GM20431 (cell line): Measurements from ENCODE around the gene CDON.

Experiments
- in situ Hi-C: fragments of 300-500 bp; cut with MseI, MboI; formaldehyde crosslinking; loops from one replicate; pipeline ENCODE4 v1.15.0; 2020; ENCODE audit warnings: low sequenced_read_pairs; ENCODE audit not compliant: unreplicated experiment

CDON gene

DNA sequence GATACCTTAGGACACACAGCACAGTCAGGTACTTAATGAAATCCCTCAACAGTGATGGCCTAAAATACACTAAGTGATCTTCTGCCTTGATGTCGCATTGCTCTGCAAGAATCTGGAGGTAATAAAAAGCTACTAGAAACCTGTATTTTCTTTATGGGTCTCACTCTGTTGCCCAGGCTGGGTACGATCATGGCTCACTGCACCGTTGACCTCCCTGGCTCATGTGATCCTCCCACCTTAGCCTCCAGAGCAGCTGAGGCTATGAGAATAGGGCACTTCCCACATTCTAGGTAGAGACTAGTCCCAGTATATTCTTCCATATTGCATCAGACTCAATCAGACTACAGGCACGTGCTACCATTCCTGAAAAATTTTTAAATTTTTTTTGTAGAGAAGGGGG is 95.2 kb downstream of the CDON start:
- in situ Hi-C loops, result no loop called here

DNA sequence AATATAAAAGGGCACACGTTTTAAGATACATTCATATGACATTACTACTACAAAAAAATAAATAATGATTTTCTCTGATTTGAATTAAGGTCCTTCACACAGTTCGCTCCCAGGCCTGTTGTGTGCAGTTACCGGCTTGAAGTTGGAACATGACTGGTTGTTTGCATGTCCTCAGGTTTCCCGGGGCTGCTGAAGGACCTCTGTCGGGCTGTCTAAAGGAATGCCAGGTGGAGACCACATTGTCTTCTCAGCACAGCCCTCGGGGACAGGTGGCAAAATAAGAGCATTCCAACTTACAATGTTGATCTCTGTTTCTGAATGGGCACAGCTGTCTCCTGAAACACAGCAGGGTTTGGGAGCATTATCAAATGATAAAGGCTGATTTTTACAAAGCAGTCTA is 101.9 kb downstream of the CDON start:
- in situ Hi-C loops, result no loop called here

DNA sequence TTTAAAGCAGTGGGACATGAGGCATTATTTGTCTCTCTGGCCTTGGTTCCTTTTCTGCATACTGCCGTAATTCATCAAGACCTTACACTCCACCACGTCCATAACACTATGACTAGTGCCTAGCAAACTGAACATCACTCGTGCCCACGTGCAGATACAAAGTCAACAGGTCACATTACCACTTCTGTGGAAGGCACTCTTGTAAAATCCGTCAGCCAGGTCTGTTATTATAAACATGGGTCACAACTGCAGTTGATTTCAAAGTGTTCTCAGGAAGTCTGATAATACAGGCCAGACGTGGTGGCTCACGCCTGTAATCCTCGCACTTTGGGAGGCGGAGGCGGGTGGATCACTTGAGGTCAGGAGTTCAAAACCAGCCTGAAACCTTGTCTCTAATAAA is 102.7 kb downstream of the CDON start:
- in situ Hi-C loops, result no loop called here

DNA sequence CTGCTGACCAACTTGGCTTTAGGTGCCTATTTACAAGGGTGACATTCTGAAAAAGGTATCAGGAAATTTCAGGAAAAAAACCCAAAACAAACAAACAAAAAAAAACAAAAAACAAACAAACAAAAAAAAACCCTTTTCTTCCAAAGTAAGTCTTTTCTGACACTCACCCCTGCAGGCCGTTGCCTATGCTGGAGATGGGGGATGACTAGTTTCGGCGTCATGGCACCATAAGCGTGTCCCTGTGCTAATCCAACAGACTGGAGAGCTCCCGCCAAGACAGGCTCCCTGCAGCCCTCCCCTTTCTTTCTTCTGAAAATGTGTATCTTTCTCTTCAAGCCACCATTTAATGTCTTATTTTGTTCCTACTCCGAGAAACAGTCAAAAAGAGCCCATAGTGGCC is 103.2 kb downstream of the CDON start:
- in situ Hi-C loops, result no loop called here

DNA sequence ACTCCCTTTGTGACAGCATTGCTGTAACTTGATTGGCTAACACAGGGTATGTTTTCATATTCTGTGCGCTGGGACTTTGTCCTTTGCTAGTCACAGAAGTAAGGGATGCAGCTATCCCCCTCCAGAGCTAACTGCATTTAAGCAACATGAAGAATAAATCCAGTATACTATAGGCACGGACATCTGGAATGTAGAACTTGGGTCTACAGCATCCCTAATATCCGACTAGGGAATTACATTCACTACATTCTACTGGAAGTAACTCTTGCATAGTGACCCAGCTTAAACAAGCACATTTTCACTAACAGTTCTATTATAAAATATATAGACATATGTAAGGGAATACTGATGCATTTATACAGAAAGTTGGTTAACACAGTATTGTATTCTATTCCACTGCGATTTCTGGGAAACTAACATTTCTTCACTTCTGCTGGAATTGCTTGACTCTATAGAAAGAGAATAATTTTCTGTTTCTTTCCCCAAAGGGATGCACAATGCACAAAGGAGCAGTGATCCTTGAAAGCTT is 103.7 kb downstream of the CDON start:
- in situ Hi-C loops, result no loop called here

DNA sequence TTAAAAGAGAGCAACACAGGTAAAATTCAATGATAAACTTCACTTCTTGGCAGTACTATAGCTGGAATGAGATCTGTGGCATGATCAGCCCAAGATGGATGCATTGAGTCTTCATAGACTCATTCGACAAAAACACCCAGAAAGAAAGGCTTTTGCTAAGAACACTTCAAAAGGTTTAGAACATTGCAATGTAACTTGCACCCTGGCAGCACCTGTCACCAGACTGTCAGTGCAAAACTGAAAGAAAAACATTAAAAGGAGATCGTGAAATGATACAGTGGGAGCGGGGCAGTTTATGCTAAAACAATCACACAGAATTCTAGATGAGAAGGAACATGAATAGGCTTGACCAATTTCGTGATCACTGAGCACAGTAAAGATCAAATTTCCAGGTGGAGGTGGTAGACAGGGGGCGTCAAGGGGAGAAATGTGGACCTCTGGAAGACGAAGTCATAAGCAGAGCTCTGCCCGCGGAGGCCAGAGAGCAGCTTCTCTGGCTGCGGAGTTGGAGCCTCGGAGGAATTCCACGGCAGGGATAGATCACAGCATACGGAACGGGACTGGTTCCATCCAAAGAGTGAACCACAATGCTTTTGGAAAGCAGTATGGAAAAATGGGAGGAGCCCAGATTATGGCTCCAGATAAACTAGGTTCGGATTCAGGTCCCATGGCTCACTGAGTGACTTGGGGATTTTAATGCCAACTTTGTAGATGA is 104.9 kb downstream of the CDON start:
- in situ Hi-C loops, result no loop called here

DNA sequence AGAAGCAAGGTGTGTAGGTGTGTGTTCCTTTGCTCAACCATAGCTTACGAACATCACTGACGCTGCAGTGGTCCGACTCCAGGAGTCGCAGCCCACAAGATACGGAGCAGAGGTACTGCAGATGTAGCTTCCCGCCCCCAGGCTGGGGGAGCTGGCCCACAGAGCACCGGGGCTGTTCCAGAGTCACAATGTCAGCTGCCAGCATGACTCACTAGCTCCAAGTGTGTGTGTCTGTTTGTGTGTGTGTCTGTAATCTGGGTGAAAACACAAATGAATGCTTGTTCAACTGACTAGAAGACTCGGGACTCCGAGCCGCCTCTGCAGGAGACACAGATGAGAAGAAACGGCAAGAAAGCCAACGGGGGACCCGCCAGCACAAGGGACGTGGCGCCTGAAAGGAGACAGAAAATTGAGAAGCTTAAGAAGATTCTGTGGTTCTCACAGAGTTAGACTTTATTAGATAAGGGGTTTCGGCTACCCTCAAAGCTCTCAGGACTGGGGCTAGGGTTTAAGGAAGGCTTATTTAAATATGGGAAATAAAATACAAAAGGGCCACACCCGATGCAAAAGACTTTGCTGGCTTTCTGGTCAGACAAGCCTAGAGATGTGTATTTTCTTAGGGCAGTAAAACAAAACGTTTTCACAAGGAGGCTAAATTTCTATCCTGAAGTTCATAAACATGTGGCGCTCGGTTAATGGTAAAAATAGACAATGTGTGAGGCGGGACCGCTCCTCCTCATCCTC is 106.1 kb downstream of the CDON start:
- in situ Hi-C loops, result no loop called here

DNA sequence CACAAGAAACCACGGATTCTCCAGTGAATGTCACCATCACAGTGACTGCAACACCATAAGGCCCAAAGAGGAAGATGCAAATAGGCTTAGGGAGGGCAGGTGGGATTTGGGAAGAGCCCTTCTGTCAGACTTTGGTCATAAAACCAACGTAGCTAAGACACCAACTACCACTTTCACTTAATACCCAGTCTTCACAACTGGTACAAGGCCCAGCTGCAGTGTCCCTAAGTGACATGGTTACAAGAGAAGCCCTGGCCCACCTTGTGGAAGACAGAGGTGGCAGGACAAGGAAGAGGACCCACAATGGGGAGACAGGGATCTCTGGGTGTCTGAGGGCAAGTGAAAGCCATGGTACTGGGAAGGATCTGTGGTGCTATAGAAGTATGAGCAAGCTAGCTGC is 106.8 kb downstream of the CDON start:
- in situ Hi-C loops, result no loop called here

DNA sequence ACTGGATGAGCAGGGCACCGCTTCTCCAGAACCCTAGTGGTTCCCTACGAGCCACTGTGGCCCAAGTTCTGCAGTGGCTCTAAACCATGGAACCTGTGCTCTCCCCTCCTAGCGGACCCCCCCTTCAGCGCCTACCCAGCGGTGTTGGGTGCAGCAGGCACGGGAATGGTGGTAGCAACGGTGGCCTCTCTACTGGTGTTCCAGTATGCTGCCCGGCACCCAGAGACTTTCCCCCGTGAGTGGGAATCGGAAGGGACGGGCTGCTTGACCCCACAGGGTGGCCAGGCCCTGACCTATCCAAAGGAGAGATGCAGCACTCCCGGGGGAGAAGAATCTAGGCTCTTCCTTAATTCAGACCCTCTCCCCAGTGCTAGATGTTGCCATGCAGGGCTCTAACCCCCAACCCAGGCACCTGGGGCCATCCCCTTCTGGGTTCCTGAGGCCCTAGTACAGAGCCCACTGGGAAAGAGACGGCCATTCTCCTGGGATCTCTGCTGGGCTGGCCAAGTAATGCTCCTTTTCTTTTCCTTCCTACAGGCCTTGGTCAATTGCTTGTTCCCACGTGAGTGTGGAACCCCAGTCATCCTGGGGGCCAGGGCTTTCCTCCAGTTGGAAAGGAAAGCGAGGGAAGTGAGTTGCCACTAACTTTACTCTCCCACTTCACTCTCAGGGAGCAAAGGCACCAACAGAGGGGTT is 107.6 kb downstream of the CDON start:
- in situ Hi-C loops, result no loop called here

DNA sequence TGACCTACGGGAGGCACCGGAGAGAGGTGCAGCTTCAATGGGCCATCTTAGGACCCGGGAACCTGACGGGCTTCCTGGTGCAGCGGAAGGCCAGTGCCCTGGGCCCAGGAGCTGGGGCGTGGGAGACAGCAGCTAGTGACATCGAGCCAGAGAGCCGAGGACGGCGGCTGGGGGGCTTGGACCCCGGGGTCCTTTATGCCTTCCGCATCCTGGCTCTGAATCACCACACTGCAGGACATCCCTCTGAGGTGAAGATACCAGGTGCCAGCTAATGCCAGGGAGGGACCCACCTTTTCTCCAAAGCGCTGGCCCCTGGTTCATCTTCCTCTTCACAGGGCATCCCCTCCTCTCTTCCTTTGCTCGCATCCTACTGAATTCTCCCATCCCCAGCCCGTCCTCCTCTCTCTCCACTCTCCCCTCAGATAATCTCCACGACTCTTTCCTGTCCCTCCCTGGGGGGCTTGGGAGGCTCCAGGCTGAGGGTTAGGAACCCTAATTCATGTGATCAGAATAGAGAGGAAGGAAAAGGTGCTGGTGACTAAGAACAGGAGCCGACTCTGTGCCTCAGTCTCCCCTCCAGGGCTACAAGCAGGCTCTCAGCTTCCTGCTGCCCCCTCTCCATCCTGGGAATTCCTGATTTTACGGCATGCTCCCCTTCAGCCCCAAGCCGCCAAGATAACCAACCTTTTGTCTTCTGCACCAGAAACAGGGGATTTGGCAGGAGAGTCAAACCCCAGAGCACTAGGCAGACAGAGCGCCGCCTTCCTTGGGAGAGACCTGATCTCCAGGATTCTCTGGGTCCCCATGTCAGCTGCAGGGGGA is 108.3 kb downstream of the CDON start:
- in situ Hi-C loops, result no loop called here

DNA sequence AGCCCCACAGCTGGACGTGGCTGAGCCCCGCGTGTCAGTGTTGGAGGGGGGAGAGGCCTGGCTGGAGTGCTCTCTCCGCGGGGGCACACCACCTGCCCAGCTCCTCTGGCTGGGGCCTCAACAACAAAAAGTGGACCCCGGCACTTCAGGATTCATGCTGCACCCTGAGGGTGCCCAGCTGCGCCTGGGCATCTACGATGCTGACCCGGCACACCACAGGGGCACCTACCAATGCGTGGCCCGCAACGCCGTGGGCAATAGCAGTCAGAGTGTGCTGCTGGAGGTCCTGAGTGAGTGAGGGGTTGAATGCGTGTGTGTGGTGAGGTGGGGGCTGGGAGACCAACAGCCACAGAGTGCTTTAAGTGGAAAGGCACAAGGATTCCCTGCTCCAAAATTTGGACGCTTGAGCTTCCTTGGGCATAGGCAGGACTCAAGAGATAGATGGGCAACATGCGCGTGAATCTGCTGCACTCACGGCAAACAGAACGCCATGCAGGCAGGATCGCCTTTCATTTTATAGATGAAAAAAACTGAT is 109.2 kb downstream of the CDON start:
- in situ Hi-C loops, result no loop called here

DNA sequence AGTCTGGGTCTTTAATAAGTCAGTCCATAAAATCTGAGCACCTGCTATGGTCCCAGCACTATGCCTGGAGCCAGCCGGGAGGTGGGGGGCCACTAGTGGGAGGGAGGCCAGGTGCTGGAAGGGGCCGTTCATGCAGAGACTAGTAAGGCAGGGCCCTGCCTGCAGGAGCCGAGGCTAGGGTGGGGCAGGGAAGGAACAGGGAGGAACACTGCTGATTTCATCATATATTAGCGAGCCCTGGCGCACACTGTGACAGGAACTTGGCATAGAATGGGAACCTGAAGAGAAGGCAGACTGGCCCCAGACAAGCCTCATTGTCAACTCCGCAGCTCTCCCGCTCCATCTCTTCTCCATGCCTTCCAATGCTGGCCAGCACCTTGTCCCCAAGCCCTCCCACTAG is 109.7 kb downstream of the CDON start:
- in situ Hi-C loops, result no loop called here

DNA sequence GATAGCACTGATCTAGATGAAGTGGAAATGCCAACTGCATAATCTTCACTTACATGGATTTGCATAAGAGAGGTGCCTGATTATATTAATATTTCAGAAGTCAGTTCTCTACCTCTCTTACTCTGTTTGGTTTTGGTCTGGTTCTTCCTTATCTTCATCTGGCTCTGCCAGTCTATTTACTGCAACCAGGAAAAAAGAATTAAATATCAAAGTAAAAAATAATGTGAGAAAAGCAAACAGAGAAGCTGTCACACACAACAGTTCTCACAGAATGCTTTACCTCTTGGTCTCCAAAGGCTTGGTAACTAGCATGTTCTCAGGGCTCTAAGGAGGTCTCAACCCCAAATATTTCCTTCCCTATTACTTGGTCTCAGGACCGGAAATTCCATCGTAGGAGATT is 110.1 kb downstream of the CDON start:
- in situ Hi-C loops, result no loop called here

DNA sequence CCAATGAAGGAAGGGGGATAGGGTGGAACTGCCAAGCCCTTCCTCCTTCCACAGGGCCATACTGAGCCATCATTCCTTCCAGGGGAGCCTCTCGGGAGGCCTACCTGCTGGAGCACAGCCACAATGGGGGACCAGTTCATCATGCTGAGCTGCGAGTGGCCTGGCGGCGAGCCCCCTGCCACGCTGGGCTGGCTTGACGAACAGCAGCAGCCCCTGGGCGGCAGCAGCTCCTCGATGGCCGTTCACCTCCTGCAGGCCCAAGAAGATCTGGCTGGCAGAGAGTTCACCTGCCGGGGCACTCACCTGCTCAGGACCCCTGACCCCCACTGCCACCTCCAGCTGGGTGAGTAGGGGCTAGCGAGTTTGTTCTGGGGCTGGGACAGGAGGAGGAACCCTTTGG is 110.9 kb downstream of the CDON start:
- in situ Hi-C loops, result no loop called here

DNA sequence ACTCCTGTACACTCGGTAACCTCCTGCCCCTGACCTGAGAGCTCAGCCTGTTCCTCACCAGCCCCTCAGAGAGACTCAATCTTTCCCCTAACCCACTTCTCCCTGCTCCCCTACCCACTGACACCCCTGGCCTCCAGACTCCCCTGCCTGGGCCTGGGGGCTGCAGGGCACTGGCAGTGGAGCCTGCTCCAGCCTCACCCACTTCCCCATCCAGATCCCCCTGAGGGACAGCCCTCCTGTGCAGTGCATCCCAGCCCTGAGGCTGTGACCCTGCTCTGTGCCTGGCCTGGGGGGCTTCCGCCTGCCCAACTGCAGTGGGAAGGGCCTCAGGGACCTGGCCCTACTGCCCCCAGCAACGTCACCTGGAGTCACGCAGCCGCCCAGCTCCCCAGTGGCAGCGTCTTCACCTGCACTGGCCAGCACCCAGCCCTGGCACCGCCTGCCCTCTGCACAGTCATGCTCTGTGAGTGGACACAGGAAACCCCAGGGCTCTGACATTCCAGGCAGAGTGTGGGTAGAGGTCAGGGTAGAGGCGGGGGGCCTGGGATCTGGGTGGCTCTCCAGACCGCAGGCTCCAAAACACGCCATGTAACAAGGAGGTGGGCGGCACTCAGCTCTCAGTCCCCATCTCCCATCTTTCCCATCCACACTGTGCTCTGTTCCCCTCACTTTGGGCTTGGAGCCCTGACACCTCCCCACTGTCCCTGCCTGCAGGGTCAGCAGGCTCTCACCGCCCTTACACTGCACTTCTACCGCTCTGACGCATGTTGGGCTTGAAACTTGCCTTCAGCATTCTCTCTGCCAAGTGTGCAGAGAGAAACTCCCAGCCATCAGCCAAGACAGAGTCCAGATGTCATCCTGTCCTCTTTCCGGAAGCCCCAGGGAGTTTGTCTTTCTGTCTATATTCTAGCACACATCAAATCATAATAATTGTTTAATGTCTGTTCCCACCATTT is 111.7 kb downstream of the CDON start:
- in situ Hi-C loops, result no loop called here

DNA sequence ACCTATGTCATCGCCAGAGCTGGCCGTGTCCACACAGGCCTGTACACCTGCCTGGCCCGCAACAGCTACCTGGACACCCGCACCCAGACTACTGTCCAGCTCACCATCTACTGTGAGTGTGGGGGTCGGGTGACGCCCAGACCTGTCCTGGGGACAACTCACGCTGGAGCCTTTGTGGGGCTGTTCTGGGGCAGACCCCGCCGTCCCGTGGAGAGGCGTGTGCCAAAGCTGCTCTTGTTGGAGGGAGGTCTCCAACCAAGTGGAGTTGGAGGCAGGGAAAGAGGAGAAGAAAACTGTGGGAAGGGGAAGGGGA is 112.5 kb downstream of the CDON start:
- in situ Hi-C loops, result no loop called here

DNA sequence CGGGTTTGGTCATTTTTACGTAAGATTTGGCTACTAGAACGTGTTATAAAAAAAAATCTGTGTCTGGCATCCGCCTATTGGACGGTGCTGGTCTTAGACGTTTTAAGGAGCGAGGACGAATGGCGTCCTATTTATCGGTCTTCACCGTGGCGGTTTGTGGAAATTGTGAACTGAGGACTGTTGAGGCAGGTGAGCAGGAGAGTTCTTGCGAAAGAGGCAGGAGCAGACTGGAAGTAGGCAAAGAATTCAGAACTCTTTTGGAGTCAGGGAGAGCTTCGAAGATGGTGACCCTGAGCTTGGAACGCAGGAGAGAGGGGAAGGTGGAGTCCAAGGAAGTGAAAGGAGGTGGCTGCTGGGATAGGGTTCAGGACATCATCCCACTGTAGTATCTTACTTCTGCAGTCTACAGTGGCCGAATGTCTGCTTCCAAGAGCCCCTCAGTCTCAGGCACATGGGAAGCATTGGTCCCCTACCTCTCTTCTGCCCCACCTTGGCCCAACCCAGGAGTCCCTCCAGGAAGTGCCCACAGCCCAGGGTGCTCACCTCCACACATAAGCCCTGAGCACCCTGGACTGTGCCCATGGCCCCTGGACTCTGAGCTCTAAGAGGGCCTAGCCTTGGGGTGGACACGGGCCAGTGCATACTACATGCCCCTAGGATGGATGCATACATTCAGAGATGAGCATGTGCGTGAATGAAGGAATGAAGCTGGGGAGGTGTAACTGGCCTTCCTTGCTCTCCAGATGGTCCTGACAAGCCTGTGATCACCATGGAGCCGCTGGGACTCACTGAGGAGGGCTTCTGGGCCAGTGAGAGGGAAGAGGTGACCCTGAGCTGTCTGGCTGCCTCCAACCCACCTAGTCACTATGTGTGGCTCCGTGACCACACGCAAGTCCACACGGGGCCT is 113.1 kb downstream of the CDON start:
- in situ Hi-C loops, result no loop called here
